ENCODE results near the gene STAC. TPM values are rescaled to one million over a fixed set of nuclear protein-coding genes. Genes with fewer than 3 reads are reported as not detected.

The STAC gene
- total and polyA plus RNA-seq, 9 of the 15 experiments (the other 6 are each of a cell fraction or from before 2014, with no cell fraction given) = 0.11 TPM; not detected in 8

GRCh38 chr3:36484386-36484785, 104.1 kb downstream of the STAC start (continued):
- TF ChIP-seq AFF1 (IDR thresholded peaks at IDR 0.05; ENCODE audit: low read depth in 1 of 2, partially characterized antibody in 2 of 2) = no peak
- no peak for TF ChIP-seq ZBTB1 (CRISPR knock-in tag; IDR thresholded peaks at IDR 0.05; ENCODE audit: borderline replicate concordance, low read depth)
- TF ChIP-seq ZNF583 (CRISPR knock-in tag; IDR thresholded peaks at IDR 0.05) = no peak
- TF ChIP-seq PHTF2 (CRISPR knock-in tag; IDR thresholded peaks at IDR 0.05) = no peak
- no peak for TF ChIP-seq EHMT2 (IDR thresholded peaks at IDR 0.05)

- intact Hi-C loops (cut with micrococcal nuclease) (no loop called here), in situ Hi-C loops (cut with MboI) (no loop called here)
- POLR2A ChIA-PET = no interaction called here
- H2AFZ ChIP-seq (ENCODE audit: low read depth, low read length) = no peak overlapping the region
- no peaks in the 10 kb centered on the region for H4K20me1 ChIP-seq (replicated peaks; ENCODE audit: control insufficient read depth, insufficient read depth, low read length)
- WGBS (ENCODE audit: insufficient coverage, low coverage, missing lambda C conversion rate) = 2% methylated on average over 8 of the region's 8 CpGs
- H3K9me1 ChIP-seq (ENCODE audit: control insufficient read depth, insufficient read depth, low read length) = no peaks in the 10 kb centered on the region
- ATAC-seq (no peak), FAIRE-seq (no peak), DNase-seq (ENCODE audit: extremely low read depth in 1 of 4, low spot score in 3 of 4) (no peak)
- H3K9me3 ChIP-seq (replicated peaks; ENCODE audit: control insufficient read depth, insufficient read depth, low read depth, low read length) = no peaks in the 10 kb centered on the region; the same call in 1 of the 2 replicates
- no peaks in the 10 kb centered on the region for H3K4me1 ChIP-seq (replicated peaks in 1 of 2; ENCODE audit: control insufficient read depth in 2 of 2, insufficient read depth in 2 of 2, low read length in 2 of 2)
- no peak overlapping the region for H3K4me2 ChIP-seq (ENCODE audit: insufficient read depth, low read length)
- no TSS peak for BruUV-seq (replicated peaks)
- H3K27me3 ChIP-seq (ENCODE audit: control insufficient read depth in 2 of 2, insufficient read depth in 2 of 2, low read length in 2 of 2) = no peaks in the 10 kb centered on the region; a peak in 1 of 5 replicates
- no peak overlapping the region for H3K4me3 ChIP-seq
- H3K9ac ChIP-seq (ENCODE audit: insufficient read depth in 1 of 2, low read depth in 2 of 2, low read length in 2 of 2) = no peak overlapping the region
- CTCF ChIA-PET (ENCODE audit: low intra/inter-chr PET ratio) = no interaction called here
- H3K36me3 ChIP-seq (ENCODE audit: control insufficient read depth, insufficient read depth, low read length) = no peaks in the 10 kb centered on the region
- H3K27ac ChIP-seq (ENCODE audit: extremely low read depth, low read depth, low read length) = no peak overlapping the region
- no peaks in the 10 kb centered on the region for H3K79me2 ChIP-seq (ENCODE audit: control insufficient read depth, insufficient read depth, low read length)
- TF ChIP-seq CBX2 (IDR thresholded peaks at IDR 0.05; ENCODE audit: insufficient read depth, low read length, poor library complexity, severe bottlenecking) = no peak
- TF ChIP-seq ZNF197 (CRISPR knock-in tag; IDR thresholded peaks at IDR 0.05; ENCODE audit: low read depth) = no peak
- TF ChIP-seq, protein P1, sequence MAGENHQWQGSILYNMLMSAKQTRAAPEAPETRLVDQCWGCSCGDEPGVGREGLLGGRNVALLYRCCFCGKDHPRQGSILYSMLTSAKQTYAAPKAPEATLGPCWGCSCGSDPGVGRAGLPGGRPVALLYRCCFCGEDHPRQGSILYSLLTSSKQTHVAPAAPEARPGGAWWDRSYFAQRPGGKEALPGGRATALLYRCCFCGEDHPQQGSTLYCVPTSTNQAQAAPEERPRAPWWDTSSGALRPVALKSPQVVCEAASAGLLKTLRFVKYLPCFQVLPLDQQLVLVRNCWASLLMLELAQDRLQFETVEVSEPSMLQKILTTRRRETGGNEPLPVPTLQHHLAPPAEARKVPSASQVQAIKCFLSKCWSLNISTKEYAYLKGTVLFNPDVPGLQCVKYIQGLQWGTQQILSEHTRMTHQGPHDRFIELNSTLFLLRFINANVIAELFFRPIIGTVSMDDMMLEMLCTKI (IDR thresholded peaks at IDR 0.05; ENCODE audit: partially characterized antibody) = no peak
- TF ChIP-seq FOS (IDR thresholded peaks at IDR 0.05; ENCODE audit: extremely low read depth, insufficient read length) = no peak
- TF ChIP-seq CBFA2T2 (conservative IDR thresholded peaks at IDR 0.05) = no peak
- no peak for TF ChIP-seq ZFP1 (CRISPR knock-in tag; IDR thresholded peaks at IDR 0.05)
- no peak for TF ChIP-seq ZNF212 (CRISPR knock-in tag; IDR thresholded peaks at IDR 0.05)
Measured at GRCh38 chr3:36486009-36486795, 105.9 kb downstream of the STAC start.

Measured in K562 (cell line).